K562 (cell line): ENCODE data around the gene BOLA1. TPM values are rescaled to one million over a fixed set of nuclear protein-coding genes. Genes with fewer than 3 reads are reported as not detected.

Source experiments
- ARNT ChIP-seq, 2 experiments: fragments of 450-650 bp; IDR thresholded peaks; 2 replicates each; pipeline ENCODE4 v1.6.1; 2016; ENCODE audit warnings: mild to moderate bottlenecking in 1 of 2
- ATF7 ChIP-seq: fragments of 450-650 bp; IDR thresholded peaks from 2 replicates; pipeline ENCODE4 v1.7.1; 2014; ENCODE audit warnings: mild to moderate bottlenecking, moderate library complexity
- BACH1 ChIP-seq: fragments of 200-800 bp; sonication (Bioruptor generic); IDR thresholded peaks from 2 replicates; pipeline ENCODE4 v1.6.1; 2016; ENCODE audit warnings: missing genetic modification characterization, missing compliant biosample characterization
- CBX3 ChIP-seq, 2 experiments: IDR thresholded peaks; 1 replicate in 1 of 2; 2 replicates in 1 of 2; pipeline ENCODE4 v1.6.1; 2012; ENCODE audit warnings: inconsistent platforms in 2 of 2, low read length in 2 of 2, borderline replicate concordance in 1 of 2, control low read depth in 1 of 2
- GTF2E2 ChIP-seq: fragments of 200-800 bp; sonication (Bioruptor generic); IDR thresholded peaks from 2 replicates; pipeline ENCODE4 v1.6.1; 2016; ENCODE audit warnings: missing genetic modification characterization, missing compliant biosample characterization
- HDGF ChIP-seq: fragments of 450-650 bp; IDR thresholded peaks from 2 replicates; pipeline ENCODE4 v1.6.1; 2016
- L3MBTL2 ChIP-seq: fragments of 450-650 bp; IDR thresholded peaks from 2 replicates; pipeline ENCODE4 v1.6.1; 2016; ENCODE audit warnings: mild to moderate bottlenecking, moderate library complexity
- MAFG ChIP-seq: fragments of 450-650 bp; conservative IDR thresholded peaks from 2 replicates; pipeline ENCODE4 v1.6.1; 2016; ENCODE audit warnings: missing genetic modification characterization, missing compliant biosample characterization
- MAZ ChIP-seq, 2 experiments: fragments of 450-650 bp in 1 of 2; sonication (generic) in 1 of 2; formaldehyde crosslinking; IDR thresholded peaks in 1 of 2; conservative IDR thresholded peaks in 1 of 2; 2 replicates each; pipeline versions ENCODE4 v1.4.0 to v1.5.0; 2020; ENCODE audit warnings: mild to moderate bottlenecking in 1 of 2, missing genetic modification reagents in 1 of 2
- U2AF1 ChIP-seq: fragments of 200-400 bp; formaldehyde crosslinking; optimal IDR thresholded peaks from 2 replicates; pipeline ENCODE3; 2017; ENCODE audit warnings: mild to moderate bottlenecking, low read depth, low read length, moderate library complexity
- ZKSCAN1 ChIP-seq: fragments of 150-350 bp; IDR thresholded peaks from 2 replicates; pipeline ENCODE4 v1.6.1; 2016; ENCODE audit warnings: low read depth, low read length
- ZNF3 ChIP-seq: fragments of 250-450 bp; sonication (Bioruptor Pico); IDR thresholded peaks from 2 replicates; pipeline ENCODE4 v1.5.0; 2021; ENCODE audit warnings: mild to moderate bottlenecking, moderate library complexity
- ZNF584 ChIP-seq: fragments of 200-800 bp; sonication (Bioruptor generic); IDR thresholded peaks from 2 replicates; pipeline ENCODE4 v1.6.1; 2016; ENCODE audit warnings: low read depth, mild to moderate bottlenecking, missing genetic modification characterization, missing compliant biosample characterization
- polyA plus RNA-seq, 8 experiments: library from polyadenylated mRNA; depleted of rRNA in 4 of 8; stranded (reverse) in 5 of 8; unstranded in 3 of 8; fragments of >200 nt; fragmentation: Nextera tagmentation in 2 of 8; fragmentation: Illumina TruSeq in 1 of 8; extraction: Ambion mirVana in 2 of 8; extraction: Trizol in 1 of 8; gene quantifications; 2 replicates each; pipeline versions ENCODE4 v1.2.1 to v1.2.3, GENCODE V29; 2011 to 2014; ENCODE audit warnings: inconsistent platforms in 1 of 8, missing spikeins in 1 of 8
- total RNA-seq, 7 experiments: library from RNA; depleted of rRNA in 6 of 7; stranded (reverse); fragments of >200 nt in 6 of 7; fragmentation: Illumina TruSeq in 2 of 7; extraction: Trizol in 2 of 7; gene quantifications; 2 replicates each; pipeline versions ENCODE4 v1.2.1 to v1.2.3, GENCODE V29; 2011 to 2021; ENCODE audit warnings: low replicate concordance in 1 of 7
- TF ChIP-seq, protein P1 (sequence below): fragments of 450-650 bp; IDR thresholded peaks from 2 replicates; pipeline ENCODE4 v1.7.0; 2016; ENCODE audit warnings: borderline replicate concordance
- TF ChIP-seq, protein P2 (sequence below), 2 experiments: fragments of 450-650 bp; IDR thresholded peaks; 2 replicates each; pipeline ENCODE4 v1.6.1; 2016
- TF ChIP-seq, protein P3 (sequence below): fragments of 250-450 bp; sonication (Bioruptor Pico); IDR thresholded peaks from 2 replicates; pipeline ENCODE4 v1.8.0; 2021; ENCODE audit warnings: mild to moderate bottlenecking, moderate library complexity
- TF ChIP-seq, protein P4 (sequence below), 2 experiments: fragments of 450-650 bp; IDR thresholded peaks; 2 replicates each; pipeline ENCODE4 v1.6.1; 2018; ENCODE audit warnings: mild to moderate bottlenecking in 2 of 2, low read depth in 1 of 2; ENCODE audit not compliant: partially characterized antibody in 2 of 2

Gene BOLA1
- total and polyA plus RNA-seq, 9 of the 15 experiments (the other 6 are each of a cell fraction or from before 2014, with no cell fraction given): 0.18 to 1.2 (median 0.40) TPM; not detected in 2

DNA sequence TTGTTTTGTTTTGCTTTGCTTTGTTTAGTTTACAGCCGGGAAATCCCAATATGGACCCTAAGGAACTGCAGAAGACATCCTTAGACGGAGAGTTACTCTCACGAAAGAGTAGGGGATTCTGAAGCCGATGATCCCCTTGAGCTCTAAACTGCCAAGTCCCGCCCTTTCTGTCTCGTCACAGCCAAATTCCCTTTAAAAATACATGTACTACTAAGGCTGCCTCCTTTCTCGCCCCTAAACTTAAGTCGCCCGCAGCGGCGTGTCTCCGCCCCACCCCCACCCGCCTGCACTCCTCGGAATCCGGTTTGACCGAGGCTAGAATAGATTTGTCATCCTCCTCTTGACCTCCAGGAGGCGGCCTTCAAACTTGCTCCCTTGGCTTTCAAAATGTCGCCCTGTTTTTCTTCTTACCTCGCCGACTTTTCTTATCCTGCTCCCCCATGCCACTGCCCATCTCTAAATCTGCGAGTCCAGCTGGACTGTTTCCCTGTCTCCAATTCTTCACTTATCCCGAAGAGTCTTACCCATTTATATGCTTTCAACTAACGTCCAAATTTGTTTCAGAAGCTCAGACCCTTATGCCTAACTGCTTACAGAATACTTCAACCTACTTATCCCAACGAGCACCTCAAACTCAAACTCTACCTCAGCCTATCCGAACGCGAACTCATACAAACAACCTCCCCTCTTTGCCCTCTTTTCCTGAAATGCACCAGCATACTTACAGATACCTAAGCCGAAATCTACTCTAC lies 10.9 kb upstream of the BOLA1 start (continued):
- TF ChIP-seq ZKSCAN1: peak; percentile 54; the same call in 1 of the 2 replicates
- TF ChIP-seq GTF2E2 (tag): peak; percentile 91
- no peak for TF ChIP-seq ZNF3 (CRISPR knock-in tag)
- 0 out of 2 replicates have a peak, but pooled peaks have one; percentile 70 for TF ChIP-seq ZNF584 (CRISPR knock-in tag)
- TF ChIP-seq, protein P1, sequence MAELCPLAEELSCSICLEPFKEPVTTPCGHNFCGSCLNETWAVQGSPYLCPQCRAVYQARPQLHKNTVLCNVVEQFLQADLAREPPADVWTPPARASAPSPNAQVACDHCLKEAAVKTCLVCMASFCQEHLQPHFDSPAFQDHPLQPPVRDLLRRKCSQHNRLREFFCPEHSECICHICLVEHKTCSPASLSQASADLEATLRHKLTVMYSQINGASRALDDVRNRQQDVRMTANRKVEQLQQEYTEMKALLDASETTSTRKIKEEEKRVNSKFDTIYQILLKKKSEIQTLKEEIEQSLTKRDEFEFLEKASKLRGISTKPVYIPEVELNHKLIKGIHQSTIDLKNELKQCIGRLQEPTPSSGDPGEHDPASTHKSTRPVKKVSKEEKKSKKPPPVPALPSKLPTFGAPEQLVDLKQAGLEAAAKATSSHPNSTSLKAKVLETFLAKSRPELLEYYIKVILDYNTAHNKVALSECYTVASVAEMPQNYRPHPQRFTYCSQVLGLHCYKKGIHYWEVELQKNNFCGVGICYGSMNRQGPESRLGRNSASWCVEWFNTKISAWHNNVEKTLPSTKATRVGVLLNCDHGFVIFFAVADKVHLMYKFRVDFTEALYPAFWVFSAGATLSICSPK: peak; percentile 65; the same call in 1 of the 2 replicates
- peak; percentile 67 for TF ChIP-seq U2AF1
- TF ChIP-seq CBX3 (IDR thresholded peaks at IDR 0.05; ENCODE audit: borderline replicate concordance in 1 of 2, low read length in 2 of 2): peak in 1 of 2 experiments; percentile 16; a peak in 1 of 3 replicates
- peak; percentile 11 to 32; a peak in 1 of 4 replicates for TF ChIP-seq MAZ (CRISPR knock-in tag; conservative IDR thresholded peaks at IDR 0.05 in 1 of 2, IDR thresholded peaks at IDR 0.05 in 1 of 2)
- TF ChIP-seq ARNT (IDR thresholded peaks at IDR 0.05): peak; percentile 21 to 40; a peak in 1 of 4 replicates
- TF ChIP-seq ATF7: peak; percentile 54
- TF ChIP-seq, protein P2, sequence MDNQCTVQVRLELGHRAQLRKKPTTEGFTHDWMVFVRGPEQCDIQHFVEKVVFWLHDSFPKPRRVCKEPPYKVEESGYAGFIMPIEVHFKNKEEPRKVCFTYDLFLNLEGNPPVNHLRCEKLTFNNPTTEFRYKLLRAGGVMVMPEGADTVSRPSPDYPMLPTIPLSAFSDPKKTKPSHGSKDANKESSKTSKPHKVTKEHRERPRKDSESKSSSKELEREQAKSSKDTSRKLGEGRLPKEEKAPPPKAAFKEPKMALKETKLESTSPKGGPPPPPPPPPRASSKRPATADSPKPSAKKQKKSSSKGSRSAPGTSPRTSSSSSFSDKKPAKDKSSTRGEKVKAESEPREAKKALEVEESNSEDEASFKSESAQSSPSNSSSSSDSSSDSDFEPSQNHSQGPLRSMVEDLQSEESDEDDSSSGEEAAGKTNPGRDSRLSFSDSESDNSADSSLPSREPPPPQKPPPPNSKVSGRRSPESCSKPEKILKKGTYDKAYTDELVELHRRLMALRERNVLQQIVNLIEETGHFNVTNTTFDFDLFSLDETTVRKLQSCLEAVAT (IDR thresholded peaks at IDR 0.05): peak; percentile 83
- 0 out of 2 replicates have a peak, but pooled peaks have one; percentile 35 for TF ChIP-seq BACH1 (tag)
- TF ChIP-seq, protein P3, sequence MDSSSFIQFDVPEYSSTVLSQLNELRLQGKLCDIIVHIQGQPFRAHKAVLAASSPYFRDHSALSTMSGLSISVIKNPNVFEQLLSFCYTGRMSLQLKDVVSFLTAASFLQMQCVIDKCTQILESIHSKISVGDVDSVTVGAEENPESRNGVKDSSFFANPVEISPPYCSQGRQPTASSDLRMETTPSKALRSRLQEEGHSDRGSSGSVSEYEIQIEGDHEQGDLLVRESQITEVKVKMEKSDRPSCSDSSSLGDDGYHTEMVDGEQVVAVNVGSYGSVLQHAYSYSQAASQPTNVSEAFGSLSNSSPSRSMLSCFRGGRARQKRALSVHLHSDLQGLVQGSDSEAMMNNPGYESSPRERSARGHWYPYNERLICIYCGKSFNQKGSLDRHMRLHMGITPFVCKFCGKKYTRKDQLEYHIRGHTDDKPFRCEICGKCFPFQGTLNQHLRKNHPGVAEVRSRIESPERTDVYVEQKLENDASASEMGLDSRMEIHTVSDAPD (CRISPR knock-in tag): no peak
- peak; percentile 40; the same call in 1 of the 2 replicates for TF ChIP-seq L3MBTL2
- peak; percentile 83; the same call in 1 of the 2 replicates for TF ChIP-seq HDGF
- peak; percentile 33; the same call in 1 of the 2 replicates for TF ChIP-seq MAFG (tag)
- TF ChIP-seq, protein P4, sequence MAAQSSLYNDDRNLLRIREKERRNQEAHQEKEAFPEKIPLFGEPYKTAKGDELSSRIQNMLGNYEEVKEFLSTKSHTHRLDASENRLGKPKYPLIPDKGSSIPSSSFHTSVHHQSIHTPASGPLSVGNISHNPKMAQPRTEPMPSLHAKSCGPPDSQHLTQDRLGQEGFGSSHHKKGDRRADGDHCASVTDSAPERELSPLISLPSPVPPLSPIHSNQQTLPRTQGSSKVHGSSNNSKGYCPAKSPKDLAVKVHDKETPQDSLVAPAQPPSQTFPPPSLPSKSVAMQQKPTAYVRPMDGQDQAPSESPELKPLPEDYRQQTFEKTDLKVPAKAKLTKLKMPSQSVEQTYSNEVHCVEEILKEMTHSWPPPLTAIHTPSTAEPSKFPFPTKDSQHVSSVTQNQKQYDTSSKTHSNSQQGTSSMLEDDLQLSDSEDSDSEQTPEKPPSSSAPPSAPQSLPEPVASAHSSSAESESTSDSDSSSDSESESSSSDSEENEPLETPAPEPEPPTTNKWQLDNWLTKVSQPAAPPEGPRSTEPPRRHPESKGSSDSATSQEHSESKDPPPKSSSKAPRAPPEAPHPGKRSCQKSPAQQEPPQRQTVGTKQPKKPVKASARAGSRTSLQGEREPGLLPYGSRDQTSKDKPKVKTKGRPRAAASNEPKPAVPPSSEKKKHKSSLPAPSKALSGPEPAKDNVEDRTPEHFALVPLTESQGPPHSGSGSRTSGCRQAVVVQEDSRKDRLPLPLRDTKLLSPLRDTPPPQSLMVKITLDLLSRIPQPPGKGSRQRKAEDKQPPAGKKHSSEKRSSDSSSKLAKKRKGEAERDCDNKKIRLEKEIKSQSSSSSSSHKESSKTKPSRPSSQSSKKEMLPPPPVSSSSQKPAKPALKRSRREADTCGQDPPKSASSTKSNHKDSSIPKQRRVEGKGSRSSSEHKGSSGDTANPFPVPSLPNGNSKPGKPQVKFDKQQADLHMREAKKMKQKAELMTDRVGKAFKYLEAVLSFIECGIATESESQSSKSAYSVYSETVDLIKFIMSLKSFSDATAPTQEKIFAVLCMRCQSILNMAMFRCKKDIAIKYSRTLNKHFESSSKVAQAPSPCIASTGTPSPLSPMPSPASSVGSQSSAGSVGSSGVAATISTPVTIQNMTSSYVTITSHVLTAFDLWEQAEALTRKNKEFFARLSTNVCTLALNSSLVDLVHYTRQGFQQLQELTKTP (IDR thresholded peaks at IDR 0.05; ENCODE audit: low read depth in 1 of 2, partially characterized antibody in 2 of 2): peak; percentile 38 to 48
